Stimulated activated CD8-positive, alpha-beta memory T cell treated with anti-CD3 and anti-CD28 coated beads, Interleukin-12 subunit alpha, Interleukin-12 subunit beta, amount 100 ng/mL, for 24 hours (primary cell): ENCODE results near the gene PLPP1.
"Not testable (repeated sequence)": the region's sequence is repeated elsewhere in the genome, so short reads cannot be mapped to it uniquely, and the experiment has no call there.

Experiments
- DNase-seq: peaks from one replicate; pipeline ENCODE4 v3.0.0-alpha.2; 2020; ENCODE audit errors: extremely low read depth

PLPP1 gene

GRCh38 chr5:55546947-55547346 is 12.2 kb upstream of the PLPP1 start:
- no peak for DNase-seq

GRCh38 chr5:55544341-55544740 is 9.6 kb upstream of the PLPP1 start:
- no peak for DNase-seq

DNA sequence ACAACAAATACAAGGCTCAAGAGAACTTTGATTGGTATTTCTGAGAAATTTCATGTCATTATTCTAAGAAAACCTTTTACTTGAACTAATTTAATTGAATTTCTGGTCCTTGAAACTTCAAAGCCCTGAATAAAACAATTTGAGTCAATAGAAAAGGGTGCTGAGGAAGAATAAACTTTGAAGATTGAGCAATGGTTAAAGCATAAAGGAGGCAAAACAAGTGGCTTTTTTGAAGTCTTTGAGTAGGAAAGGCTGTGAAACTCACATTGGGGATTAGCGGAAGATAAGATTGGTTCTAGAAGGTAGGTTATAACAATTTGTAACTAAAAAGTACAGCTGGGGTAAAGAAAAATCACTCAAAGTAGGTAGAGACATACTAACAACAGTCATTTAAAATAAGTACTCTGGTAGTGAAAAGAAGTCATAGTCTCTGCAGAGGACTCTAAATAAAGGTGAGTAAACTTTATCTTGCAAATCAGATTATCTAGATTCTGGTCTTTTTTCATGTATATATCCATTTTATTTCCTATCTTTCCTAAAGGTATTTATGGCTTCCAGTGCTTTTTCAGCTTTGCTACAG is 6.4 kb upstream of the PLPP1 start:
- no peak for DNase-seq

DNA sequence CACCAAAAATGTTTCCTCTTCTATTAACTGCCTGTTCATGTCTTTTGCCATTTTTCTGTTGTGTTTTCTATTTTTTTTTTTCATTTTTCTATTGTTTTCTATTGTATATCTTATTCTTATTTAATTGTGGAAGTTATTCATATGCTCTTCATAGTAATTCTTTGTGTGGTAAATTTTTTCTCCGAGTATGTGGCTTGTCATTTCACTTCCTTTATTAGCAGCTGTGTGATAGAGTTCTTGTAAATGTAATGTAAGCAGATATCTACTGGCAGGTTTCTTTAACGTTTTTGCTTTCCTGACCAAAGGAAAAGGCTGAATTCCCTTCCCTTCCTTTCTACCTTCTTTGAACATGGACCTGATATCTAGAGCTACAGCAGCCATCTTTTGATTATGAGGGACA is 5.8 kb upstream of the PLPP1 start:
- DNase-seq, result no peak

- no peak for DNase-seq
Measured at GRCh38 chr5:55540024-55540423, 5.3 kb upstream of the PLPP1 start.

- DNase-seq, result no peak
Measured at GRCh38 chr5:55538661-55539060, 3.9 kb upstream of the PLPP1 start.

DNA sequence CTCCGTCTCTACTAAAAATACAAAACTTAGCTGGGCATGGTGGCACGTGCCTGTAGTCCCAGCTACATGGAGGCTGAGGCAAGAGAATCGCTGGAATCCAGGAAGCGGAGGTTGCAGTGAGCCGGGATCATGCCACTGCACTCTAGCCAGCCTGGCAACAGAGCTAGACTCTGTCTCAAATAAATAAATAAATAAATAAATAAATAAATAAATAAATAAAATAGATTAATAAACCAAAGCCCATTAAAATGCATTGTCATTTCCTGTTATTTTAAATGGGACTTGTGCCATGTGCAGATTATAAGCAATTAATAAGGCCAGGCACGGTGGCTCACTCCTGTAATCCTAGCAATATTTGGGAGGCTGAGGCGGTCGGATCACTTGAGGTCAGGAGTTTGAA is 2.6 kb upstream of the PLPP1 start:
- not testable (repeated sequence) for DNase-seq

DNA sequence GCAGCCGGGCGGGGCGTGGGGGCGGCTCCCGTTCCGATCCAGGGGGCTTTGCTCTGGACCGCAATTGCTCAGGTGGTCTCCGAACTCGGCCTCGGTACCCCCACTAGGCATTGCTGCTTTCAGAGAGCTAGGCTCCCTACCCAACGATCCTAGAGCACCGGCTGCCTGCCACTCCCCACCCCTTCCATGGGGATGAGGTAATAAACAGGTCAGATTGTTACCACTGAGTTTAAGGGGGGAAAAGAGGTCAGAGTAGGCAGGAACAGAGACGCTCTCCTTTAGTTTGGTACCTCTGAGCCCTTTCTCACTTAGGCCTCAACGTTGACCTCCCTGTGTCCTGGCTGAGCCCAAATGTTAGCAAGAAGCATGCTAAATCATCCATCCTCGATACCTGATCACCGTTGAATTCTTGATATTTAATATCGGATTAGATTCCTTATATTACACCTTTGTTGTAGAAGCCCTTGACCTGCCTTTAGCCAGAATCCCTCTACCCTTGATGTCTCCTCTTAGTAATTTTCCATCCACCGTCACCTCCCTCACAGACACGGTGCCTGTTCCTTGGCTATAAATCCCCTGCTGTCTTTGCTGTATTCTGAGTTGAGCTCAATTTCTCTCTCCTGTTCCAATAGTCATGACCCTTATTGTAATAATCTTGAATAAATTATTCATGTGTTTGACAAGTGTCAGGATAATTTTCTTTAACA is 588 bp upstream of the PLPP1 start:
- no peak for DNase-seq

DNA sequence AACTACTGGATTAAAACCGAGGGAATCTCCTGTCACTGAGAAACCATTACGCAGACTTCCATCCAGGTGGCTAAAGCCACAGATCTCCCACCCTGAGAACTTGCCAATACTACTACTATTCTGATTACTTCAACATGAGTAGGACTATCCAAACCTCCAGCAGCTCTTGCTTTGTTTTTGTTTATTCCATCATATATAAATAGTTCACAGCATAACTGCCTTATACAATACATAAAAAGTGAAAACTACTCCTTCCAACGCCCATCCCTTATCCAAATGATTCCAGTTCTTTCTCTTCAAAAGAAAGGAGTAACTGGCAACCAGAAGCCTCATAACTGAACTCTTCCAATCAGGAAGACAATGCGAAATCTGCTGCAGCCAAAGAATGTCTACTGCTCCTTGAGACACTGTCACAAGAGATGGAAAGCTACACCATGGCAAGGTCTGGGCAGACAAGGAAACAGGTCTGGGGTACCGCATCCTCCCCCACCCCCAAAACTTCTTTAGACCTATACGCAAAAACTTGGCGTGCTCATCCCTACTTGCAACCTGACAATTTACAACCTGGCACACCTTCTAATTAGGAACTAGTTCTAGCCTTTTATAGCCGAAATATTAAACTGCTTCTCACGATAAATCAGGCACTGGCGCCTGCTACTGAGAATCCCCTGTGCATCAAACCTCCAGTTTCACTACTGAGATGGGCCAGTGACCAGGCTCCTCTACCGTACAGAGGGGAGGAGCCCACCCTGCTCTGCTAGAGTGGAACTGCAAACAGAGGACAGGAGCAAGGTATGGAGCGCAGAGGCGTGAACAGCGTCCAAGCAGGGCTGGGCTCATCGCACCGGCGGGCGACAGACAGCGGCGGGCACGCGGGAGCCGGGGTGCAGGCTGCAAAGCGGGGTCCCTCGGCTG is 986 bp downstream of the PLPP1 start:
- DNase-seq, result no peak

- no peak for DNase-seq
Measured at GRCh38 chr5:55530669-55531068, 4.1 kb downstream of the PLPP1 start.

DNA sequence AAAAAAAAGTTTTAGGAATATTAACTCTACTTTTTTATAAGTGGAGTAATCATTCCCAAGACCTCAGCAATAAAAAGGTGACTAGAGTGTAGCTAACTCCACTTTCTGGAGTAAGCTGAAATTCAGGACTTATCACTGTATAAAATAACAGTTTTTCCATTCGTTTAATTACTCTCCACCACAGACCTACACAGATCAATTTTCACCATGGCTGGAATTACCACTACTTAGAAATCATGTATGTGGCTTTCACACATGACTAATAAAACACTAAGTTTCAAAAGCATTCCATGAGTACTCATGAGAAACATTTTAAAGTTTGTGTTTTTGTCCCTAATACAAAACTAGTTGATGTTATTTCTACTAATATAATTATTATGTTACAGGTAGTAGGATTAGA is 9.9 kb downstream of the PLPP1 start:
- DNase-seq, result no peak

GRCh38 chr5:55523293-55523692 is 11.5 kb downstream of the PLPP1 start:
- DNase-seq, result no peak

DNA sequence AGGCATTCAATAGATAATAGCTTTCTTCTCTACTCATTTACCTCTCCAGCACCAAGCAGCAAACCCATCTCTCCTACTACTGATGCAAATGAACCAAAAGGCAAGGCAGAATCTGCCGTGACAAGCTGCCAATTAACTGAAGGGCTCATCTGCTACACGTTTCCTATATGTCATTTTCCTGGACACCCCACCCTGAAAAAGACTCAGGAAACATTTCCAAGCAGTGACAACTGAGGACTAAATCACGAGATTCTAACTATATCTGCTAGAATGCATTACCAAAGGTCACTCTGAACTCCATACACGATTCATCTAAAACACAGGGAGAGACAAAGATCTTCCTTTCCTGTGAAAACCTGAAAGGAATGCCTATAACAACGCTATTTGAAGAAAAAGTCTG is 12.9 kb downstream of the PLPP1 start:
- no peak for DNase-seq

- DNase-seq, result no peak
Measured at GRCh38 chr5:55520117-55520839, 14.5 kb downstream of the PLPP1 start.

GRCh38 chr5:55518831-55519390 is 15.9 kb downstream of the PLPP1 start:
- no peak for DNase-seq

GRCh38 chr5:55517804-55518203 is 17.0 kb downstream of the PLPP1 start:
- no peak for DNase-seq

DNA sequence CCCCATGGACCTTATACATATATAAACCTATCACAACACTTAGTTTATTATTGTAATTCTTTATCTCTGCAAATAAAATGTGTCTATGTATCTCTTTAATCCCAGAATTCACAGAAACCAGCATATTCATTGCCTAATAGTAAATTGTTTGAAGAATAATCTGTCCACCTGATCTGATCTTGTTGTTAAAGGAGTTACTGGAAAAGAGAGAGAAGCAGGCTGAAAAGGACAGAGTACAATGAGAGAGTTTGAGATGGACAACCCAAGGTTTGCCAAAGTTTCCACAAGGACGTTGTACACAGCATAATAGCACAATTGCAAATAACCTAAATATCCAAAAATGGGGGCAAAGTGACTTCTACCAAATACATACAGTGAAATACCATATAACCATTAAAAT is 23.8 kb downstream of the PLPP1 start:
- DNase-seq, result no peak

GRCh38 chr5:55510523-55510880 is 24.3 kb downstream of the PLPP1 start:
- no peak for DNase-seq

DNA sequence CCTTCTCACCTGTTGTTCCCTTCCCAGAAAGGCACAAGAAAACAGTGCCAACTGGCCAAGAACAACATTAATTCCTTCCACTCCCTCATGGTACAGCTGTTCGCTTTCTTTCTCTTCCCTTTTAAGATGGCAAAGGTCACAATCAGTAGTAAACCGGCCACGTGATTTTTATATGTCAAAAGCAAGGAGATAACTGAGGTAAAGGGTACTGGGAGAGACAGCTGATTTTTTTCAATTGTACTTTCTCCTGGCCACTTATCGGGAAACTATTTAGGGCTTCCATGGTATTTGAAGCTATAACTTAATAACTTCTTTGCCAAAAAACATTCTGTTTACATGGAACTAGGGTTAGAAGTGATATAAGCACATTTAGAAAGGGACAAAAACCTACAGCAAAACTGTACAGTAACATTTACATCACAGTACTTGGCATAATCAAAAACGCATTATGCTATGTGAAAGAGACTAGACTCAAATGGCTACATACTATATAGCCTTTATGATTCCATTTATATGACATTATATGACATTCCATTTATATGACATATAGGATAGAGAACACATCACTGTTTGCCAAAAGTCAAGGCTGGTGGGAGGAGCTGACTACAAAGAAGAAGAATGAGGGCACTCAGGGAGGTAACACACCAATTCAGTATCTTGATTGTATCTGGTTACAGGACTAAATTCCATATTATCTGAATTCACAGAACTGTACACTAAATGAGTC is 24.8 kb downstream of the PLPP1 start:
- no peak for DNase-seq

- DNase-seq, result no peak
Measured at GRCh38 chr5:55509097-55509496, 25.7 kb downstream of the PLPP1 start.

GRCh38 chr5:55507574-55507973 is 27.2 kb downstream of the PLPP1 start:
- DNase-seq, result no peak
